Measurements from ENCODE around the gene DHPS.
"Not testable (repeated sequence)": the region's sequence is repeated elsewhere in the genome, so short reads cannot be mapped to it uniquely, and the experiment has no call there.

The DHPS gene

GRCh38 chr19:12681074-12681987 lies at the start of gene DHPS:
Gene DHPS (minus strand): TSS chr19:12681880. CDS start chr19:12681766, 114 bp downstream.
- DNase-seq, result peak; percentile 97

- DNase-seq, result no peak
Measured at GRCh38 chr19:12731337-12731736, 49.7 kb upstream of the DHPS start.

- DNase-seq, result no peak
Measured at GRCh38 chr19:12730064-12730463, 48.4 kb upstream of the DHPS start.

GRCh38 chr19:12727745-12728433 lies 46.2 kb upstream of the DHPS start:
- DNase-seq, result no peak

- no peak for DNase-seq
Measured at GRCh38 chr19:12726988-12727316, 45.3 kb upstream of the DHPS start.

- not testable (repeated sequence) for DNase-seq
Measured at GRCh38 chr19:12725612-12726011, 43.9 kb upstream of the DHPS start.

GRCh38 chr19:12723641-12724426 lies 42.2 kb upstream of the DHPS start, which contains the start of gene TNPO2:
Gene TNPO2 (minus strand): TSS chr19:12723932. CDS start chr19:12720977, 2,955 bp downstream.
- peak; percentile 76 for DNase-seq

- DNase-seq, result no peak
Measured at GRCh38 chr19:12723381-12723640, 41.6 kb upstream of the DHPS start.

- DNase-seq, result peak; percentile 98
Measured at GRCh38 chr19:12722566-12723380, 41.1 kb upstream of the DHPS start.

GRCh38 chr19:12721656-12722565 lies 40.2 kb upstream of the DHPS start:
- DNase-seq, result peak; percentile 51

GRCh38 chr19:12720851-12721655 lies 39.4 kb upstream of the DHPS start:
- no peak for DNase-seq

- no peak for DNase-seq
Measured at GRCh38 chr19:12720296-12720695, 38.6 kb upstream of the DHPS start.

GRCh38 chr19:12715929-12716328 lies 34.2 kb upstream of the DHPS start:
- no peak for DNase-seq

GRCh38 chr19:12715102-12715501 lies 33.4 kb upstream of the DHPS start:
- DNase-seq, result no peak

GRCh38 chr19:12713304-12713703 lies 31.6 kb upstream of the DHPS start:
- DNase-seq, result not testable (repeated sequence)

GRCh38 chr19:12712077-12712476 lies 30.4 kb upstream of the DHPS start:
- not testable (repeated sequence) for DNase-seq

- DNase-seq, result no peak
Measured at GRCh38 chr19:12711187-12711586, 29.5 kb upstream of the DHPS start.

GRCh38 chr19:12708641-12709040 lies 27.0 kb upstream of the DHPS start:
- DNase-seq, result no peak

GRCh38 chr19:12706332-12706718 lies 24.6 kb upstream of the DHPS start:
- DNase-seq, result no peak

- DNase-seq, result no peak
Measured at GRCh38 chr19:12705654-12706331, 24.1 kb upstream of the DHPS start.
